ENCODE measurements around the gene CACNA2D3.

DNA sequence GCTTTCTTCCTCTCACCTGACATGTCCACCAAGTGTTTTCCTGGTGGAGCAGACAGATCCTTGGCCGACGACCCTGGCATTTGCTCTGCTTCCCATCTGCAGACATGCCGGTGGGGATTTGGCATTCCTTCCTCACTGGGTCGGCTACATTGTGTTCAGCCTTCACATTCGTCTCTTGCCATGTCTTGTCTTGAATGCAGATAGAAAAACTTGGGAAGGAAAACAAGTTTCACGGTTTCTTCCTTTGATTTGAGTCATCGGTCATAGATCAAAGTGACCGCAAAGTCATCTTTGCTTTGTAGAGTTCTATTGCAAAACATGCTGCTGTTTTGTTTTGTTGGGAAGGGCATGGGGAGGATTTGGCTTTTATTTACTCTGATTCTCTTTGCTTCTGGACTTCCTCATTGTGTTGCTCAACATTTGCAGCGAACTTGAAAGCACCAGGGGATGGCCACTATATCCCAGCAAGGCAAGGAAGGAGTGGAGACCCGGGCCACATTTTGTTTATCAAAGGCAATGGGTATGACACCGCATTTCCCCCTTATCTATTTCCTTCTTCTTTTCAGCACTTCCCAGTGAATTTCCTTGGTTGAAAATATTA is 321.3 kb downstream of the CACNA2D3 start:
- TF ChIP-seq, protein P1, sequence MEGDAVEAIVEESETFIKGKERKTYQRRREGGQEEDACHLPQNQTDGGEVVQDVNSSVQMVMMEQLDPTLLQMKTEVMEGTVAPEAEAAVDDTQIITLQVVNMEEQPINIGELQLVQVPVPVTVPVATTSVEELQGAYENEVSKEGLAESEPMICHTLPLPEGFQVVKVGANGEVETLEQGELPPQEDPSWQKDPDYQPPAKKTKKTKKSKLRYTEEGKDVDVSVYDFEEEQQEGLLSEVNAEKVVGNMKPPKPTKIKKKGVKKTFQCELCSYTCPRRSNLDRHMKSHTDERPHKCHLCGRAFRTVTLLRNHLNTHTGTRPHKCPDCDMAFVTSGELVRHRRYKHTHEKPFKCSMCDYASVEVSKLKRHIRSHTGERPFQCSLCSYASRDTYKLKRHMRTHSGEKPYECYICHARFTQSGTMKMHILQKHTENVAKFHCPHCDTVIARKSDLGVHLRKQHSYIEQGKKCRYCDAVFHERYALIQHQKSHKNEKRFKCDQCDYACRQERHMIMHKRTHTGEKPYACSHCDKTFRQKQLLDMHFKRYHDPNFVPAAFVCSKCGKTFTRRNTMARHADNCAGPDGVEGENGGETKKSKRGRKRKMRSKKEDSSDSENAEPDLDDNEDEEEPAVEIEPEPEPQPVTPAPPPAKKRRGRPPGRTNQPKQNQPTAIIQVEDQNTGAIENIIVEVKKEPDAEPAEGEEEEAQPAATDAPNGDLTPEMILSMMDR (IDR thresholded peaks at IDR 0.05) = no peak
- TF ChIP-seq POLR2A (IDR thresholded peaks at IDR 0.05) = no peak

Measured in uterus (tissue), 2 donors.